Osteocyte (in vitro differentiated cells): ENCODE results near the gene CIRBP. TPM values are rescaled to one million over a fixed set of nuclear protein-coding genes. Genes with fewer than 3 reads are reported as not detected.

Experiments
- DNase-seq: peaks from one replicate; pipeline ENCODE4 v3.0.0; 2021; ENCODE audit warnings: mixed read lengths; ENCODE audit not compliant: unreplicated experiment; ENCODE audit errors: extremely low spot score
- H3K27ac Mint-ChIP-seq: one replicate; pipeline ENCODE4 v1.8.0; 2021; ENCODE audit warnings: mild to moderate bottlenecking, mixed read lengths; ENCODE audit not compliant: unreplicated experiment
- H3K27me3 Mint-ChIP-seq: one replicate; pipeline ENCODE4 v1.8.0; 2021; ENCODE audit warnings: mixed read lengths; ENCODE audit not compliant: unreplicated experiment
- H3K36me3 Mint-ChIP-seq: one replicate; pipeline ENCODE4 v1.8.0; 2021; ENCODE audit warnings: mixed read lengths; ENCODE audit not compliant: unreplicated experiment
- H3K4me1 Mint-ChIP-seq: one replicate; pipeline ENCODE4 v1.8.0; 2021; ENCODE audit warnings: mixed read lengths; ENCODE audit not compliant: unreplicated experiment
- H3K4me3 Mint-ChIP-seq: one replicate; pipeline ENCODE4 v1.8.0; 2021; ENCODE audit warnings: mild to moderate bottlenecking, moderate library complexity, mixed read lengths; ENCODE audit not compliant: unreplicated experiment
- H3K9me3 Mint-ChIP-seq: one replicate; pipeline ENCODE4 v1.8.0; 2021; ENCODE audit warnings: mixed read lengths; ENCODE audit not compliant: unreplicated experiment
- CTCF ChIP-seq: fragments of 200-600 bp; sonication (generic); IDR thresholded peaks from 2 replicates; pipeline ENCODE4 v1.5.0; 2021; ENCODE audit warnings: antibody characterized with exemption, mild to moderate bottlenecking, moderate library complexity
- total RNA-seq: library from RNA; stranded (reverse); gene quantifications from 2 replicates; pipeline ENCODE4 v1.2.1, GENCODE V29; 2021

The CIRBP gene
- total RNA-seq, 1 donor from 2014 or later, result 408 TPM

DNA sequence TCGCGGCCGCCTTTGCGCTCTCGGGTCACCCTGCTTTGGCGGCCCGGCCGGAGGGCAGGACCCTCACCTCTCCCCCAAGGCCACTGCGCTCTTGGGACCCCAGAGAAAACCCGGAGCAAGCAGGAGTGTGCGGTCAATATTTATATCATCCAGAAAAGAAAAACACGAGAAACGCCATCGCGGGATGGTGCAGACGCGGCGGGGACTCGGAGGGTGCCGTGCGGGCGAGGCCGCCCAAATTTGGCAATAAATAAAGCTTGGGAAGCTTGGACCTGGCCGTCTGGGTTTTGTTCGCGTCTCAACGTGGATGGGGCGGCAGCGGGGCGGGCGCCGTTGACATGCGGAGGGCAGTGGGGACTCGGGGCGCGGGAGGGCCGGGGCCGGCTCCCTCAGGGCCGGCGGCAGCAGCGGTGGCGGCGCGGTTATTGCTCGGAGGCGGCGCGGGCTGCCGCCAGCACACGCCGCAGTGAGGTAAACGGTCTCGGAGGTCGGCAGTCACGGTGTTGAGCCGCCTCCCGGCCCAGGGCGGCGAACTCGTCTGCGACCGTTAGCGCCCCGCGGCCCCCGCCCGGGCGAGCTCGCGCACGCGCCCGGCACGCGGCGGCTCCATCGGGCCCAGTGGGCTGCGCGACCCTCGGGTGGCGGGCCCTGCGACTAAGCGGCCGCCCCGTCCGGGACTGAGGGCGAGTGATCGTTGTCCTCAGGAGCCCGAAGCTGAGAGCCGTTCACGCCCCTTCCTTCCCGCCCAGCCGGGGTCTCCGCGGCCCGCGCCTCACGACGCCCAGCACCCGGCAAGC lies 40.8 kb upstream of the CIRBP start:
- TF ChIP-seq CTCF, result no peak
- peaks cover 5% of the 10 kb centered on the region for H3K4me1 Mint-ChIP-seq
- H3K9me3 Mint-ChIP-seq, result no peaks in the 10 kb centered on the region
- peaks cover 2% of the 10 kb centered on the region for H3K36me3 Mint-ChIP-seq
- H3K27ac Mint-ChIP-seq, result no peak overlapping the region
- no peak for DNase-seq
- no peaks in the 10 kb centered on the region for H3K27me3 Mint-ChIP-seq
- no peak overlapping the region for H3K4me3 Mint-ChIP-seq

- H3K27me3 Mint-ChIP-seq, result no peaks in the 10 kb centered on the region
- no peak overlapping the region for H3K4me3 Mint-ChIP-seq
- no peaks in the 10 kb centered on the region for H3K9me3 Mint-ChIP-seq
- TF ChIP-seq CTCF, result no peak
- DNase-seq, result no peak
- H3K4me1 Mint-ChIP-seq, result peaks cover 5% of the 10 kb centered on the region
- no peak overlapping the region for H3K27ac Mint-ChIP-seq
- H3K36me3 Mint-ChIP-seq, result peaks cover 2% of the 10 kb centered on the region
Observed at GRCh38 chr19:1229056-1229923, 39.8 kb upstream of the CIRBP start.

- Mint-ChIP-seq H3K9me3 (no peaks in the 10 kb centered on the region), H3K4me1 (peaks cover 5% of the 10 kb centered on the region), H3K27ac (no peak overlapping the region), H3K4me3 (no peak overlapping the region), H3K27me3 (no peaks in the 10 kb centered on the region), H3K36me3 (peaks cover 2% of the 10 kb centered on the region)
- DNase-seq, result no peak
- no peak for TF ChIP-seq CTCF
Observed at GRCh38 chr19:1229924-1230782, 39.0 kb upstream of the CIRBP start.

- no peak for TF ChIP-seq CTCF
- DNase-seq, result no peak
- Mint-ChIP-seq H3K27ac (no peak overlapping the region), H3K4me1 (peaks cover 3% of the 10 kb centered on the region), H3K4me3 (no peak overlapping the region), H3K36me3 (peaks cover 2% of the 10 kb centered on the region), H3K27me3 (no peaks in the 10 kb centered on the region), H3K9me3 (no peaks in the 10 kb centered on the region)
Observed at GRCh38 chr19:1230783-1231489, 38.2 kb upstream of the CIRBP start.
